HG03469 (cell line): ENCODE data around the gene ZBTB26.
A peak's percentile ranks its signal among the peaks of the same experiment; 100 is the strongest.
"Not testable (repeated sequence)": the region's sequence is repeated elsewhere in the genome, so short reads cannot be mapped to it uniquely, and the experiment has no call there.

ENCODE experiments used
- ATAC-seq: cut with Tn5 transposase; IDR thresholded peaks from one replicate; pipeline ENCODE4 v1.9.1; 2021; ENCODE audit warnings: mild to moderate bottlenecking, moderate library complexity, moderate number of reproducible peaks; ENCODE audit not compliant: unreplicated experiment

ZBTB26 gene

DNA sequence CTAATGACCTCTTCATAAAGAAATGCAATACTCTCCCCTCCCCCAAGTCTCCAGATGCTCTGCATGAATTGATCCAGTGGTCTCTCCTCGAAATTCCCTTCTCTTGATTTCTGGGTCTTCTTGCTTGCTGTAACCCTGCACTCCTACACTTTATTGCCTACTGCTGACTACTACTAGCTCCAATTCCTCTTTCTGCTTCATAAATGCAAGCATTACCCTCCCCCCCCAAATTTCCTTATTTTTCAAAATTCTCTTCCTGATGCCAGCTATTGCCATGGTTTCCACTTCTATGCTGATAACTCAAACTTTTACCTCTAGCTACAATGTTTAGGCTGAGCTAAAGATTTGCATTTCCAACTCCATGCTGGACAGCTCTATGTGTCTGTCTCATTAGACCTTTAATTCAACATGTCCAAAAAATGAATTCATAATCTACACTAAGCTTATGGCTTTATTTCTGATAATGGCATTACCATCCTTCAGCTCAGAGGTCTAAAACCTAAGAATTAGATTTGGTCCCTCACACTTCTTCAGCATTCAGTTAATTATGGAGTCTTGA lies 1.4 kb downstream of the ZBTB26 start:
- no peak for ATAC-seq

DNA sequence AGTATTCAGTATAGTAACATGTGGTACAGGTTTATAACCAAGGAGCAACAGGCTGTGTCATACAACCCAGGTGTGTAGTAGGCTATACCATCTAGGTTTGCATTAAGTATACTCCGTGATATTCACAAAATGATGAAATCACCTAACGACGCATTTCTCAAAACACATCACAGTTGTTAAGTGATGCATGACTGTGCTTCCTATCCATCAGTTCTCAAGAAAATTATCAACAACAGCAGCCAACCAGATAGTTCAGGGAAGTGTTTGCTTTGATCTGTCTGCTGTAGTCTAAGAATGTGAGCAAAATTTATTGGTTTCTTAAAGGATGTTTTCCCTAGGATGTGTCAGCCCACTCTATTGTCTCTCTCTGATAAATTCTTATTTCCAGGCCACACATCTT lies 7.4 kb downstream of the ZBTB26 start:
- ATAC-seq = no peak

- ATAC-seq = no peak
Measured at GRCh38 chr9:122922713-122923112, 8.6 kb downstream of the ZBTB26 start.

DNA sequence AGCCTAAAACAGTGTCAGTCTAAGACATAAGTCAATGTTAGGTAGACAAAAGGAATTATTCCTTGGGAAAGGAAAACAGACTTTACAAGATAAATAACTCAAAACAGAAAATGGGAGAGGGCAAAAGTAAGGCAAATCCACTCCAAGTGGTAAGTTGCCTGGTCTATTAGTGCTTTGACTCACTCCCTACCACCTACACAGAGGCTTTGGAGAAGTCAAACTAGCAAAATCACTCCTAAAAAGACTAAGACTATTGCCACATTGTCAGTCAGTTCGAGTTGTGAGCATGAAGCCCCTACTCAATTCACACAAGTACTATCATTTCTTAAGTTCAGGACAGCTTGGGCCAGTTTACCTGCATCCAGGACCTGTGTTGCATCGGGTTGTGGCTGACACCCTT lies 13.0 kb downstream of the ZBTB26 start:
- ATAC-seq = no peak

DNA sequence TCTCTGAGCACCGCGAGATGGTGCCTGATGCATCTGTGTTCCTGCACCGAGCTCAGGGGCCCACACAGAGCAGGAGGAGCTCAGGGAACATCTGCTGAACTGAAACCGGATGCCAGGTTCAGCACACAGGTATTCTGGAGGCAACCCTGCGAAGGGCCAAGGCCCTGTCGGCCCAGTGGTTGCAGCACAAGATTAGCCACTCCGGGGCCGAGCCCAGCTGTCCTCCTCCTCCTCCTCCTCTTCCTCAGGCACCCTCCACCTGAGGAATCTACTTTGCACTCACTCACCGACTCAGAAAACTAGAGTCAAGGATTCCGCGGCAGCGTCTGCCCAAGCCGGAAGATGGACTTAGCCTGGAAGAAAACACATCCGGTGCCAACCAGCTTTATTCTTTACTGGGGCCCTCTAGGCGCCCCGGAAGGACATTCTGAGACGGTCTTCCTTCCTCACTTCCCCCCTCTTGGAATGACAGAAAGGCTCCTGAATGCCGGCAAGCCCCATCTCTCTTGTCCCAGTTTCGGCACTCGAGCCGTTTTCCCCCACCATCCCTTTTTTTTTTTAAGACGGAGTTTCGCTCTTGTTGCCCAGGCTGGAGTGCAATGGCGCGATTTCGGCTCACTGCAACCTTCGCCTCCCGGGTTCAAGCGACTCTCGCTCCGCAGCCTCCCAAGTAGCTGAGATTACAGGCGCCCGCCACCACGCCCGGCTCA lies 18.2 kb downstream of the ZBTB26 start, which contains the start of gene ZBTB6:
TSS of gene ZBTB6 (minus strand) at position 360 of the 710 bp plus-strand sequence. CDS start 1,251 bp downstream, outside the sequence.
- peak; percentile 88 for ATAC-seq

- no peak for ATAC-seq
Measured at GRCh38 chr9:122912671-122912963, 18.7 kb downstream of the ZBTB26 start.

- not testable (repeated sequence) for ATAC-seq
Measured at GRCh38 chr9:122906122-122906521, 25.2 kb downstream of the ZBTB26 start.

GRCh38 chr9:122904823-122905710 lies 26.2 kb downstream of the ZBTB26 start, which contains the start of gene RC3H2:
Gene RC3H2 (minus strand): TSS chr9:122905359. CDS start chr9:122897509, 7,850 bp downstream.
- ATAC-seq = peak; percentile 82

- ATAC-seq = peak; percentile 4
Measured at GRCh38 chr9:122904466-122904822, 26.9 kb downstream of the ZBTB26 start.

- no peak for ATAC-seq
Measured at GRCh38 chr9:122900791-122901190, 30.5 kb downstream of the ZBTB26 start.

DNA sequence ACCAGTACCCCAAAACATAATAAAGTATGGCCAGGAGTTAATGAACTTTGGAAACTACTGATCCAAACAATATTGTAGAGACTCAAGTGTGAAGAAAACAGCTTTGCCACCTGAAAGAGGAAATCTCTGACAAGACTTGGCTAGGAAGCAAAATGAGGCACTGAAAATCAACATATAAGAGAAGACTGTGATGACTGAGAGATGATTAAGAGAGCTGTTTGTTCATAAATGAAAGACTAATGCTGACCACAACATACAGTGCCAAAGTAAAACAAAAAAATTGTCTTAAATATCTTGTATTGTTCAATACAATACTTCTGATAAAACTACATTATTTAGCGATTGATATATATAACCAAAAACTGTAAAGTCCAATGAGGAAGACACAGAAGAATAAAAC lies 33.3 kb downstream of the ZBTB26 start:
- no peak for ATAC-seq

- no peak for ATAC-seq
Measured at GRCh38 chr9:122888480-122888879, 42.8 kb downstream of the ZBTB26 start.

DNA sequence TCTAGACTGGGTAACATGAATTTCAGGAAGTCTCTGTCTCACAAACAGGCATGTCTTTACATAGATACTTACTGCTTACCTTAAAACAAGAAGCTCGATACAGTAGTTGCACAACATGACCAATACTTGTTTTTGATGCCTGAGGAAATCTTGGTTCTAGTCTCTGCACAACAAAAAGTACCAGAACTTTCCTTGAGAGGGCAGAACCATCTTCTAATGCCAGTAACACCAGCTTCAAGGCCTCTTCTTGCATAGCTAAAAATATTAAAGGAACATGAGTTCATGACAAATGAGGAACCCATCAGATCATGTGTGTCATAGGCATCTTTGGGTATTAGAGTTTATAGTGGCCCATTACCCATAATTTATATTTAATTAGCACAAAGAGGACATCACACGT lies 48.2 kb downstream of the ZBTB26 start:
- ATAC-seq = no peak

- ATAC-seq = no peak
Measured at GRCh38 chr9:122879443-122879842, 51.9 kb downstream of the ZBTB26 start.

DNA sequence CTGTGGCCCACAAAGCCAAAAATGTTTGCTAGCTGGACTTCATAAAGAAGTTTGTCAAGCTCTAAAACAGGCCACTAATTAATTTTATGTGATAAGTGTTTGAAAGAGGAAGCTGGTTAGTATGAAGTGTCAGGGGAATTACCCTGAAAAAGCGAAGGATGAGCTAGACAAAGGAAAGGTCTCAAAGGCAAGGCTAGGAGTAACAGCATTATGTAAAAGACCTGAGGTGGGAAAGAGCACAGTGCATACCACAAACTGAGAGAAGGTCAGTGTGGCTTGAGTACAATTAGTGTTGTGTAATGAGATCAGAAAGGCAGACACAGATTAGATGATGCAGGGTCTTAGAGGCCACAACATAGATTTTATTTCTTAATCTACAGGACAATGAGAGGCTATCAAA lies 55.8 kb downstream of the ZBTB26 start:
- ATAC-seq = no peak

GRCh38 chr9:122867276-122867675 lies 64.0 kb downstream of the ZBTB26 start:
- not testable (repeated sequence) for ATAC-seq

DNA sequence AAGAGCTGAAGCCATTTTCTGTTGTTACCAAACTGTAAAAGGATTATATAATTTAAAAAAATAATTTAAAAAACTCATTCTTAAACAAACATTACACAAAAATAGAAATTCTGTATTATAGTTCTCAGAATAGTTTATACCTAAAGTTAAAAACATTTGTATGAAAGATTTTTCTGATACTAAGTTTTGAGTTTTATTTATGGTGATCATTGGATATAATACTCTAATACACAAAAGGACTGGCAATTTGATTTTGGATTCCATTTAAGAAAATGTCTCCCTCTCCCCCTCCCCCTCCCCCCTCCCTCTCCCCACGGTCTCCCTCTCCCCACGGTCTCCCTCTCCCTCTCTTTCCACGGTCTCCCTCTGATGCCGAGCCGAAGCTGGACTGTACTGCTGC lies 65.2 kb downstream of the ZBTB26 start:
- no peak for ATAC-seq
